Peyer's patch (tissue), 4 donors: ENCODE data around the gene ETV2.

ENCODE experiments used
- POLR2A ChIP-seq, 2 donors: fragments of 450-650 bp; IDR thresholded peaks; one replicate each; pipeline ENCODE4 v1.5.1; 2017; ENCODE audit warnings: antibody characterized with exemption in 2 of 2, mild to moderate bottlenecking in 2 of 2, moderate library complexity in 2 of 2
- TF ChIP-seq, protein P1 (sequence below), 6 experiments: fragments of 450-650 bp in 4 of 6; fragments of 200-600 bp in 2 of 6; sonication (generic) in 1 of 6; IDR thresholded peaks; one replicate each; pipeline ENCODE4 v1.5.1; 2017 to 2019; ENCODE audit warnings: antibody characterized with exemption in 6 of 6, mild to moderate bottlenecking in 3 of 6, moderate library complexity in 1 of 6

DNA sequence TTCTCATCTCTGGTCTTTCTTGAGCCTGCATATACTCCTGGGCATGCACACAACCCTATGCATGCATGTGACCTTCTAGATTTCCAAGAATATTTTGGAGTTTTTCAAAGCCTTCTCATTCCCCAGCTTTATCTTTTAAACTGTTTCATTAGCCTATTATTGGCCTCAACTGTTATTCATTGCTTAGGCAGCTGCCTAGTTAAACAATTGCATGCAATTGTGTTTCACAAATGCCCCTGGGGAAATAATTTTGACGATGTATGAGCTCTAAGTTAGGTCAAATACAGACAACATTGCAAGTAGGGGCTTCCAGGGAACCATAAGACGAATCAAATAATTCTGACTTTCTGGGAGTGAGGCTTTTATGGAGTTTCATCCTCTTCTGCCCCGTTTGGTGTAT is 22.4 kb downstream of the ETV2 start:
- TF ChIP-seq, protein P1, sequence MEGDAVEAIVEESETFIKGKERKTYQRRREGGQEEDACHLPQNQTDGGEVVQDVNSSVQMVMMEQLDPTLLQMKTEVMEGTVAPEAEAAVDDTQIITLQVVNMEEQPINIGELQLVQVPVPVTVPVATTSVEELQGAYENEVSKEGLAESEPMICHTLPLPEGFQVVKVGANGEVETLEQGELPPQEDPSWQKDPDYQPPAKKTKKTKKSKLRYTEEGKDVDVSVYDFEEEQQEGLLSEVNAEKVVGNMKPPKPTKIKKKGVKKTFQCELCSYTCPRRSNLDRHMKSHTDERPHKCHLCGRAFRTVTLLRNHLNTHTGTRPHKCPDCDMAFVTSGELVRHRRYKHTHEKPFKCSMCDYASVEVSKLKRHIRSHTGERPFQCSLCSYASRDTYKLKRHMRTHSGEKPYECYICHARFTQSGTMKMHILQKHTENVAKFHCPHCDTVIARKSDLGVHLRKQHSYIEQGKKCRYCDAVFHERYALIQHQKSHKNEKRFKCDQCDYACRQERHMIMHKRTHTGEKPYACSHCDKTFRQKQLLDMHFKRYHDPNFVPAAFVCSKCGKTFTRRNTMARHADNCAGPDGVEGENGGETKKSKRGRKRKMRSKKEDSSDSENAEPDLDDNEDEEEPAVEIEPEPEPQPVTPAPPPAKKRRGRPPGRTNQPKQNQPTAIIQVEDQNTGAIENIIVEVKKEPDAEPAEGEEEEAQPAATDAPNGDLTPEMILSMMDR (IDR thresholded peaks at IDR 0.05) = no peak
- no peak for TF ChIP-seq POLR2A (IDR thresholded peaks at IDR 0.05)
